GM18508 (cell line): ENCODE results near the gene ARHGEF33.

Experiments
- ATAC-seq: cut with Tn5 transposase; IDR thresholded peaks from one replicate; pipeline ENCODE4 v1.9.1; 2021; ENCODE audit warnings: moderate number of reproducible peaks; ENCODE audit not compliant: insufficient read depth, unreplicated experiment

Gene ARHGEF33

DNA sequence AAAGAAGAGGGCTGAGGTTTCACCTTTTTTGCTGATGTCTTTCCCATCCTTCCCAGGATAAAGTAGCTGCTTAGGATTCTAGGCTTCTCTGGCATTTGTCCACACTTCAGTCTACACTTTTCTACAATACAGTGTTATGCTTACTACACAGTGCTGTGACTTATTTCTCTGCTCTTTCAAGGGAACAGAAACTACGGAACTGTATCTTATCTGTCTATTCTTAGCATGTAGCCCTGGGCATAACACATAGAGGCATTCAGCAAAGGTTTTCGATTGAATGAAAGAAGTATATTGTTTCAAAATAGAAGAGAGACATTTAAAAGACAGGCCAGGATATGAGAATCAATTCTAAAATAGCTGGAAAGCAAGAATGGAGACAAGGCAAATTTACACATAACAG lies 110.9 kb downstream of the ARHGEF33 start:
- ATAC-seq = no peak

DNA sequence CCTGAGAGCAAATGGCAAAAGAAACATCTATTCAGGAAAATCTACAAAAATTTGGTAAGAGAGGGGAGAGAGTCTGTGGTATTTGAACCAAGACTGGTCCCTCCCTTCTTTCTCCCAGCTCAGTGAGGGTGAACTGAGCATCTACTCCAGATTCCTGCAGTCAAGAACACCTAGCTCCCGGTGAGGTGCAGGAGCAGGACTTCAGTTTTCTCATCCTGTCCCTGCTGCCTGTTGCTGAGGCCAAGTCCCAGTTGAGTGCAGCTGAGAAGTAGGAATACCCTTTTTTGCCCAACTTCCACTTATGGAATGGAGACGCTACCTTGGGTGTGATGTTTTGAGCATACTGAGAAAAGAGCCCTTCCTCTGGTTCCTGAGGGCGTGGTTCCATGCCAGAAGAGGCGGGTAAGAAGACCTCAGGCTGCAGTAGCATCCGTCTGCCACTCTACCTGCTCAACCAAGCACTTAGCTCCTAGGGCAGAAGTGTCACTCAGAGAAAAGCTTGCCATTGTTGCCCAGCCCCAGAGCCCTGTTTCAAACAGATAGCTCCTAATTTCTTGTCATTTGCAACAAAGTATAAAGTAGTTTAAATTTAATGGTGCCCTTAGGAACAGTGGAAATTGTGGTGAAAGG lies 118.3 kb downstream of the ARHGEF33 start:
- no peak for ATAC-seq

DNA sequence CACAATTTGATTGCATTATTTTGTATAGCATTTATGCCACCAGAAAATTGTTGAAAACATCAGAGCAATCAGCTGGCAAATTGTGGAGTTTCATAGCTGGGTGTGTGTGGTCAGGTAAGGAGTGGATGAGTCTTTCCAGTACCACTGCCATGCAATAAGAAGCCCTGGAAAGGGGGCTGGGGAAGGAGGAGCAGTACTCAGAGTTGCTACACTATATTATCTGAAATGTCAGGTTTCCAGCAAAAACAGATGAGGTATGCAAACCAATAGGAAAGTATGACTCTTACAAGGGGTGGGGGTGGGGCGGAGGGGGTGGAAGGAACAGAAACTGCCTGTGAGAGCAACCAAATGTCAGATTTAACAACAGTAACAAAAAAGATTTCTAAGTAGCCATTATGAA lies 119.0 kb downstream of the ARHGEF33 start:
- ATAC-seq = no peak

DNA sequence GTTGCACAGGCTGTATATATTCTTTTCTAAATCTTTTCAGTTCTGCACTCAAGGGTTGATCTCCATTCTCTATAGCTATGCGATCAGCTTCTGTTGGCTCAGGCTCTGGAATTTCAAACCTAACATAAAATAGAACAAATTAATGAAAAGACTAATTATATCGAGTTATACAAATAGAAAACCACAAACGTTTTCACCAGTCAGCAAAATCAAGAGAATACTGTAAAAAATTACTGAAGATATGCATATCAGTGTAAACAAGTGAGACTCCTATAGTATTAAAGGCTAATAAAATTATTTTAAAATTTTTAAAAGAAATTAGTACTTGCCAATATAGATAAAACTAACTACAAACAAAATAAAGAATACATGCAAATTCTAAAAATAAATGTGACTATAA lies 124.2 kb downstream of the ARHGEF33 start:
- ATAC-seq = no peak

DNA sequence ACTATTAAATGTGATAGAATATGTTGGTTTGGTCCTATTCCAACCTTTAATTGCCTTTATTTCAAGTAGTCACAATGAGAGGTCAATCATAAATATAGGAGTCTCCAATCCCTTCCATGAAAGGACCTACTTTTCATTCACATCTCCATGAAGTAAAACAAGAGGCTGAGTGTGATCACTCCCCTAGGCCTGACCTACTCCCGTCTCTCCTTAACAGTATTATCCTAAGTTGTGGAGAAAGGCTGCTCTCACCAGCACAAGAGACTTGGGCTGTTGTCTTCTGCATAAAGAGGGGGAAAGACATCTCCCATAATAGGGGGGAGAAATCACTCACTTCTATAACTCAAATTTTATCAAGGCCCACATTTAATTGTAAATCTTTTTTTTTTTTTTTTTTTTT lies 125.7 kb downstream of the ARHGEF33 start:
- no peak for ATAC-seq

DNA sequence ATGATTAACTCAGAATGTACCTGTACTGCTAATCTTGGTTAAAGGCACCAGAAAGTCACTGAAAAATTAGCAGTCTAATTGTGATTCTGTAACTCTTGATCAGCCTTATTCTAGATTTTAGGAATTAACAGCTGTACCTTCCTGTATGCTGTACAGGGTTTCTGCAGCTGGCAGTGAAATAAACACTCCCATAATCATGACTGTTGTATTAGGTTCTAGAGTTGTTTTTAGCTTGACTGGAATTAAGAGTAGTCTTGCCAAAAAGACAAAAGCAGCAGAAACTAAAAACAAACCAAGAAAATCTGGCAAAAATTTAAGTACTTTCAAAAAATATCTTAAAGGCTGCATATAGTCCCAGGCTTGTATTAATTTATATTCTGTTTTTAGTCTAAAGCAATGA lies 127.7 kb downstream of the ARHGEF33 start:
- ATAC-seq = no peak

DNA sequence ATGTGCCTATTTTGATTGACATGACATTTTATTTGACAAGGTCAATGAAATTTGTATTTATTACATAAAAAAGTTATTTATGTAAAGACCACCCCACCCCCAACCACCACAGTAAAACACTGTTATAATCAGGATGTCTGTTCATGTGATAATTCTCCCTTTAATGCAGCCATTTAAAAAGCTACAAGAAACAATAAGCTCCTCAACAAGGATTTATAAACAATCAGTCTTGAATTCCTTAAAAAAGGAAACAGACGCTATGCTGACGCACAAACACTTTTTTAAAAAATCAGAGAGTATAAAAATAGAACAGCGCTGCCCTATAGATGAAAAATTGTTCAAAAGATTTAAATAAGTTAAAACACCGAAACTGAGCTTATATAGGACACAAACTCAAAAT lies 129.0 kb downstream of the ARHGEF33 start:
- ATAC-seq = no peak

DNA sequence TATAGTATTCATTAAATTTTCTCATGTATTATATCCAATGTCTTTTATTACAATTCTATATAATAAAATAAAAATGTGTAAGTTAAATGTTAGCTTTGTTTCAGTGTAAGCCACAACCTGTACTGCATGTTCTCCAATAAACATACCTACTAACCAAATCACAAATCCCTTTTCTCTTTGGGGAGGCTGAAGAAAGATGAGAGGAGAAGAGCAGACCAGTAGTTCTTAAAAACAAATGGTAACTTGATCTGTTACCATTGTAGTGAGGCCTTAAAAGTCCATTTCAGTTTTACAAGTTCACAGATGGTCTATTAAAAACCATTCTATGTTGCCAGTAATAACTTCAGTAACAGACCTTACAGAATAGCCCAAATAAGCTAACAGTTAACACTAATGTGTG lies 130.7 kb downstream of the ARHGEF33 start:
- no peak for ATAC-seq

DNA sequence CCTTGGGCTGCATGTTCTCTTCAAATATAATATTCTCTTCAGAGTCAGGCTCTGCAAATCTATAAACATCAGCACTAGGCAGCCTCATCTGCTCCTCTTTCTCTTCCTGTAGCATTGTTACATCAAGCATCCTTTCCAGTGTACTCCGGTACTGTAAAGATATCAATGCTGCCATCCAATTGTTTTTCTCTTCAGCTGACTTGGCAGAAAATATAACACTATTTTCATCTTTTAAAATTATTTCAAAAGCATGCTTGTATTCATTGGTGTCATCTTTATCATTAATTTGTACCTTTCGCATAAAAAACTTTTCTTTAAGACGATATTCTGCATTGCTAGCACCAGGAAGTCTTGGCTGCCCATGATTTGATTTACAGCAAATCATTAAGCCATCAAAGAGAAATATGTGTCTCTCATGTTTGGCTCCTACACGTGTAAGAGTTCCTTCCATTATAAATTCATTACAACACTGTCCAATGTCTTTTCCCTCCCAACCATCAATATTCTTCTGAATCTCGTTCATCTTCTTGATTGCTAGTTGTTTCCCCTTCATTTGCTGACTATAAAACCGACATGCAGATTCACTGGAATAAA lies 133.1 kb downstream of the ARHGEF33 start:
- ATAC-seq = no peak

DNA sequence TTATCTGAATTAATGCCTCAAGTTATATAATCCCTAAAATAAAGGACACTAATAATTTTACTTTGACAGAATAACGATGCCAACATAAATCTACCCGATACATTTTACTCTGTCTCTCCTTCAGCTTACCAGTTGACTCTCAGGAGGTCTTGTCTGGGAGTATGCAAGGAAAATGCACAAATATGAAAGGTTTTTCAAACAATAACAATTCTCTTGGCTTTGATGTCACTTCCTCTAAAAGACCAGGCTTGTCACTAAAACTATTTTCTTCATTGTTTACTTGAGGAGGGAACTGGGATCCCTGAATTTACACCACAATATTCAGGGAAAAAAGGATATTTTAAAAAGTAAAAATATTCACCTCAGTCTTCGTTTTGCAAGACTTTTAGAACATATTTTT lies 134.0 kb downstream of the ARHGEF33 start:
- no peak for ATAC-seq

DNA sequence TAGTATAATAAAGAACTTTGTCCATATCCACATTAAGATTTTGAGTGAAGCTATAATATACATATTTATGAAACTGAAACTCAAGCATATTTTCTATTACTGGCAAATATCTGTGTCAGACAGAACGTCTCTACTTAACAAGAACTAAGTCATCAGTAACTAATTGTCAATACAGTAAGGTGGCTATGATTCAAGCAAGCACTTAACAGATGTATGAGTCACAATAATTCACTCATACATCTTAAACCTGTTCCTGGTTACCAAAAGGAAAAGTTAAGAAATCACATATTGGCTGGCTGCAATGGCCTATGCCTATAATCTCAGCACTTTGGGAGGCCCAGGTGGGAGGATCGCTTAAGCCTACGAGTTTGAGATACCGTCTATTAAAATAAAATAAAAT lies 135.2 kb downstream of the ARHGEF33 start:
- ATAC-seq = no peak
